Activated CD4-positive, alpha-beta T cell treated with anti-CD3 and anti-CD28 coated beads, Interleukin-2, amount 50 U/mL, for 24 hours (primary cell): ENCODE measurements around the gene ENPP1.
"Not testable (repeated sequence)": the region's sequence is repeated elsewhere in the genome, so short reads cannot be mapped to it uniquely, and the experiment has no call there.

Experiments used
- DNase-seq, 2 donors: peaks; one replicate each; pipeline ENCODE4 v3.0.0-alpha.2; 2020; ENCODE audit warnings: low read depth in 1 of 2, low spot score in 1 of 2

Gene ENPP1

GRCh38 chr6:131828080-131828479 lies 20.3 kb downstream of the ENPP1 start:
- no peak for DNase-seq

GRCh38 chr6:131828951-131829350 lies 21.1 kb downstream of the ENPP1 start:
- DNase-seq = no peak

GRCh38 chr6:131831392-131831791 lies 23.6 kb downstream of the ENPP1 start:
- DNase-seq = no peak

GRCh38 chr6:131831886-131832285 lies 24.1 kb downstream of the ENPP1 start:
- no peak for DNase-seq

GRCh38 chr6:131832363-131832762 lies 24.5 kb downstream of the ENPP1 start:
- no peak for DNase-seq

GRCh38 chr6:131838051-131838450 lies 30.2 kb downstream of the ENPP1 start:
- DNase-seq = no peak

GRCh38 chr6:131839388-131839787 lies 31.6 kb downstream of the ENPP1 start:
- DNase-seq = no peak

- no peak for DNase-seq
Observed at GRCh38 chr6:131840441-131840840, 32.6 kb downstream of the ENPP1 start.

GRCh38 chr6:131840936-131841583 lies 33.2 kb downstream of the ENPP1 start:
- no peak for DNase-seq

- no peak for DNase-seq
Observed at GRCh38 chr6:131843768-131844167, 35.9 kb downstream of the ENPP1 start.

- DNase-seq = no peak
Observed at GRCh38 chr6:131844243-131844841, 36.5 kb downstream of the ENPP1 start.

GRCh38 chr6:131846023-131846663 lies 38.3 kb downstream of the ENPP1 start:
- no peak for DNase-seq

- DNase-seq = no peak
Observed at GRCh38 chr6:131846905-131847304, 39.1 kb downstream of the ENPP1 start.

GRCh38 chr6:131849799-131850198 lies 42.0 kb downstream of the ENPP1 start:
- no peak for DNase-seq

GRCh38 chr6:131851049-131851769 lies 43.4 kb downstream of the ENPP1 start:
- no peak for DNase-seq

GRCh38 chr6:131852200-131852599 lies 44.4 kb downstream of the ENPP1 start:
- DNase-seq = no peak

GRCh38 chr6:131854803-131855202 lies 47.0 kb downstream of the ENPP1 start:
- DNase-seq = no peak

GRCh38 chr6:131858765-131859415 lies 51.1 kb downstream of the ENPP1 start:
- no peak for DNase-seq

GRCh38 chr6:131859658-131860057 lies 51.8 kb downstream of the ENPP1 start:
- not testable (repeated sequence) for DNase-seq

GRCh38 chr6:131861381-131861780 lies 53.6 kb downstream of the ENPP1 start:
- no peak for DNase-seq

GRCh38 chr6:131862476-131862875 lies 54.7 kb downstream of the ENPP1 start:
- no peak for DNase-seq
